GM12872 (cell line): ENCODE results near the gene LNX2.

Experiments
- TF ChIP-seq, protein P1 (sequence below): IDR thresholded peaks from 3 replicates; pipeline ENCODE4 v1.5.1; 2011; ENCODE audit warnings: low read depth, mild to moderate bottlenecking, low read length, moderate library complexity; ENCODE audit not compliant: insufficient read depth

Gene LNX2

DNA sequence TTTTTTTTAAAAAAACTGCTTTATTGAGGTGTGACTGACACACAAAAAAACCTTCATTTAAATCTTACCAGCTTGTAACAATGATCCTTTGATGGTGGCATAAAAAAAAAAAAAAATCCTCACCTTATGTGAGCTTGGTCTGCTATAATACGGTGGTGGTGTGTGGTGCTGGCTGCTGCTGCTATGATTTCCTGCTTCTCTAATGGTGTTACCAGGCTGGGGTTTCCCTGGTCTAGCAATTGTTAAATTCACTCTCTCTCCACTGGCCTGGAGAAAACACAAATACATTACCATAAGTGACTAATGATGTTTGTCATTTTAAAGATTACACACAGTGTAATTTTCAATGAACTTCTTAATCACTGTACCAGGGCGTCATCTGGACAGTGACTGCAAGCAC, 60.6 kb downstream of the LNX2 start:
- TF ChIP-seq, protein P1, sequence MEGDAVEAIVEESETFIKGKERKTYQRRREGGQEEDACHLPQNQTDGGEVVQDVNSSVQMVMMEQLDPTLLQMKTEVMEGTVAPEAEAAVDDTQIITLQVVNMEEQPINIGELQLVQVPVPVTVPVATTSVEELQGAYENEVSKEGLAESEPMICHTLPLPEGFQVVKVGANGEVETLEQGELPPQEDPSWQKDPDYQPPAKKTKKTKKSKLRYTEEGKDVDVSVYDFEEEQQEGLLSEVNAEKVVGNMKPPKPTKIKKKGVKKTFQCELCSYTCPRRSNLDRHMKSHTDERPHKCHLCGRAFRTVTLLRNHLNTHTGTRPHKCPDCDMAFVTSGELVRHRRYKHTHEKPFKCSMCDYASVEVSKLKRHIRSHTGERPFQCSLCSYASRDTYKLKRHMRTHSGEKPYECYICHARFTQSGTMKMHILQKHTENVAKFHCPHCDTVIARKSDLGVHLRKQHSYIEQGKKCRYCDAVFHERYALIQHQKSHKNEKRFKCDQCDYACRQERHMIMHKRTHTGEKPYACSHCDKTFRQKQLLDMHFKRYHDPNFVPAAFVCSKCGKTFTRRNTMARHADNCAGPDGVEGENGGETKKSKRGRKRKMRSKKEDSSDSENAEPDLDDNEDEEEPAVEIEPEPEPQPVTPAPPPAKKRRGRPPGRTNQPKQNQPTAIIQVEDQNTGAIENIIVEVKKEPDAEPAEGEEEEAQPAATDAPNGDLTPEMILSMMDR = no peak

DNA sequence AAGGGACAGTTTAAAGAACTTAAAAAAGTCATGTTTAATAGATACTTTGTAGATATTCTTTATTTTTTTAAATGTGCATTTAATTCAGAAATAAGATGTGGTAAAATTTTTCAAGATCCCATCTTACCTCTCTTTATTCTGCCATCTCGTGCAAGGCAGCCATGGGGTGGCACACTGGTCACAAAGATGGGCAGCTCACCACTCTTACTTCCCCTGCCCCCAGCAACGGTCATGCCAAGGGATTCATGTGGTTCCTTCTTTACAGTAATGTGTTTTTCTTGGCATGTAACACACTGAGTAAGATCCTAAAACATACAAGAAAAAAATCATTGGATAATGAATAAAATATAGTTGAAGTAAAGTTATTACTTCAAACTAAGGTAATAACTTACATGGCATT, 64.2 kb downstream of the LNX2 start:
- TF ChIP-seq, protein P1 = no peak

DNA sequence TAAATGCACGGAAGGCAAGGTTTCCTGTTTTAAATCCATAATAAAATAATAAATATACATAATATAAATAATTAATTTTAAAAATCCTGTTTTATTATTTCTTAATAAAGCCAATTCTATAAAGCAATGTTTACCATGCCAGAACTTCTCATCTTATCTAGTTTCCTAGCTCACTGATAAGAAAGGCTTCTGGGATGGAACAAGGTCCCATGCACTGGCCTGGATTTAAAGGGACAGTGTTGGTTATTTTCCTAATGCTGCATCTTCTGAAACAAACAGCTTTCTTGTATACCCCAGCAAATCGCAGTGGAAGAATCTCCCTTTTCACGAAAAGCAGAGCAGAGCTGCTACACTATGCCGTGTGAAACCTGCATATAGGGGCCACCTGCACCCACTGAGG, 68.8 kb downstream of the LNX2 start:
- TF ChIP-seq, protein P1 = no peak

DNA sequence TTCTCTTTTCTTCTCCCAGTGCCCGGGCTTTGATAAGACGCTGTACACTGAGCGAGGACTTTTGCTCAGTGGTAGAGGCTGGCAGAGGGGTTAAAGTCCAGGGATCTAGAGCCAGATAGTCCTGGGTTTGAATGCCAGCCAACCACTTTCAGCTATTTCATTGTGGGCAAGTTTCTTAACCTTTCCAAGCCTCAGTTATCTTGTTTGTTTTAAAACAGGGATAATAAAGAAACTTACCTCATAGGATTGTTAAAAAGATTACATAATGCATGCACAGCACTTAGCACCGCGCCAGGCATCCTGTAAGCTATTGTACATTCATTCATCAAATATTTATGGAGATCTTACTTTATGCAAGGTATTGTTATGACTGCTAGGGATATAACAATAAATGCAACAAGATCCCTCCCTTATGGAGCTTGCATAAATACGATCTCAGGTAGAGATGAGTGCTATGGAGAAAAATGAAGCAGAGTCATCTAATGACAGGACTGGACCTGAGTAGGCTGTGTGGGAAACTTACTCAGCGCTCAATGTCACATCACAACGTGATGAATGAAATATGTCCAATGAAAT, 70.8 kb downstream of the LNX2 start:
- TF ChIP-seq, protein P1 = no peak

DNA sequence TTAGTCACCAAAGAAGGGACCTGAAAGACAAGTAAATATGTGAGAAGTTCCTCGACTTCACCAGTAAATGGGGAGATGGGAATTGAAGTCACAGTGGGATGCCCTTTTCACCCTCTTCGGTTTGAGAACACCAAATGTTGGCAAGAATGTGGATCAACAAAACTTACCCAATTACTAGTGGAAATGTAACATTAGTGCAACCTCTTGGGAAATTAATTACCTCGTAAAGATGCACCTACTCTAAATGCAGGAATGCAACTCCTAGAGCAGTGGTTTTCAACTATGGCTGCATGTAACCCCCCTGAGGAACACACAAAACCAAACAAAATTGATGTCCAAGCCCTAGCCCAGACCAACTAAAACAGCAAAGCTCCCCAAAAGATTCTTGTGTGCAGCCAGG, 78.1 kb downstream of the LNX2 start:
- TF ChIP-seq, protein P1 = no peak

DNA sequence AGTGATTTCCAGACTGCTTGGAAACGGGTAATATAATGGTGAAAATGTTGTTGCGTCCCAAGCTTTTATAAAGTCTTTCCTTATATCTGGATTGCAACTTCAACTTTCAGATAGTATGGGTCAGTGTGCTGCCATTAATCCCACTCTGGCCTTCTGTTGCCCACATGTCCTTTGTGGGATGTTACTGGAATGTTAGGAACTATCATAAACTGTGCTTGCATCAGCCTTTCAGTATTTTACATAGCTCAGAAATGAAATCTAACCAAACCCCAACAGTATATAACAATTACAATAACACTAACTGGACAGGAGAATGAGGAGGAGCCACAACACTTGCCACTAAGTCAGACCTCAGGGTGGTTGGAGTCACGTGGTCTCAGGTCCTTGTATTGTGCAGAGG, 78.9 kb downstream of the LNX2 start:
- TF ChIP-seq, protein P1 = no peak

DNA sequence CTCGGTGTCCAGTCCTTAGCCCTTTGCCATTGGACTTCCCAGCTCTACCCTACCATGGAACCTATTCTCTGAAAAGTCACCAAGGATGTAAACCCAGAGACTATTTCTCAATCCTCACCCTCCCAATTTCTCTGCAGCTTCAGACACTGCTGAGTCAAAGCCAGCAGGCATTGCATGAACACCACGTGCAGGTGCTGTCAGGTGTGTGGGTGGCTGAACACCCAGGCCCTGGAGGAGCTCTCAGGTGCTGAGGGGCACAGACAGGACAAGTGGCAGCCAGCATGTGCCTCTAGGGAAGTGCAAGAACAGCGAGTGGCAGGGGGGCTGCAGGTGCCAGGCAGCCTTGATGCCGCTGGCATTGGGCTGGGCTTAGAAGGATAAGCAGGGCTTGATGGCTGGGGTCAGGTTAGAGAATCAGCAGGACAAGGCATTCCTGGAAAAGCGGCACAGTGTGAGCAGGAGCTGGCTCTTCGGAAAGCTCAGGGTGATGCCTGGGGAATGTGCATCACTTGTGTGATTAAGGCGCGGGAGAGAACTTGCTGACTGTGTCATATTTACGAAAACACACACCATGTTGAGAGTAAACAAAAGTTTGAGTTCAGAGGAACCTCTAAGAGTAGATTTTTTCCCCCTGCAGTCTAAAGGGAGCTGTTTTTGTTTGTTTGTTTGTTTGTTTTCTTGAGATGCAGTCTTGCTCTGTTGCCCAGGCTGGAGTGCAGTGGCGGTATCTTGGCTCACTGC, 83.8 kb downstream of the LNX2 start:
- TF ChIP-seq, protein P1 = no peak
